Measurements from ENCODE around the gene FOXO1. TPM values are rescaled to one million over a fixed set of nuclear protein-coding genes. Genes with fewer than 3 reads are reported as not detected.

FOXO1 gene
- polyA plus RNA-seq, 2 donors: 1.7 to 3.7 TPM

- Histone ChIP-seq H3K9me3 (ENCODE audit: control insufficient read depth in 2 of 2, insufficient read depth in 1 of 2, low read depth in 1 of 2, low read length in 1 of 2) (no peaks in the 10 kb centered on the region), H3K36me3 (ENCODE audit: control insufficient read depth in 2 of 2, insufficient read depth in 2 of 2, low read length in 1 of 2) (no peaks in the 10 kb centered on the region), H3K4me3 (ENCODE audit: low read depth in 1 of 2, low read length in 2 of 2) (no peak overlapping the region), H3K27me3 (ENCODE audit: control insufficient read depth in 1 of 2, insufficient read depth in 2 of 2, low read length in 2 of 2) (no peaks in the 10 kb centered on the region), H3K4me1 (ENCODE audit: control insufficient read depth in 2 of 2, insufficient read depth in 2 of 2, low read length in 1 of 2) (no peaks in the 10 kb centered on the region), H3K27ac (ENCODE audit: low read depth in 2 of 2, low read length in 1 of 2) (no peak overlapping the region)
- 86 to 88% methylated on average over 7 of the region's 7 CpGs for WGBS, 2 donors
These were observed 14.3 kb upstream of the FOXO1 start for GRCh38 chr13:40680659-40681323.

GRCh38 chr13:40679480-40679985 is 13.1 kb upstream of the FOXO1 start:
- H3K36me3 ChIP-seq (ENCODE audit: control insufficient read depth in 2 of 2, insufficient read depth in 2 of 2, low read length in 1 of 2): no peaks in the 10 kb centered on the region
- no peak overlapping the region for H3K27ac ChIP-seq (ENCODE audit: low read depth in 2 of 2, low read length in 1 of 2)
- H3K4me3 ChIP-seq (ENCODE audit: low read depth in 1 of 2, low read length in 2 of 2): no peak overlapping the region
- no peaks in the 10 kb centered on the region for H3K9me3 ChIP-seq (ENCODE audit: control insufficient read depth in 2 of 2, insufficient read depth in 1 of 2, low read depth in 1 of 2, low read length in 1 of 2)
- no peaks in the 10 kb centered on the region for H3K27me3 ChIP-seq (ENCODE audit: control insufficient read depth in 1 of 2, insufficient read depth in 2 of 2, low read length in 2 of 2)
- 92 to 94% methylated on average over 6 of the region's 6 CpGs for WGBS, 2 donors
- H3K4me1 ChIP-seq (ENCODE audit: control insufficient read depth in 2 of 2, insufficient read depth in 2 of 2, low read length in 1 of 2): no peaks in the 10 kb centered on the region

- H3K4me1 ChIP-seq (ENCODE audit: control insufficient read depth in 2 of 2, insufficient read depth in 2 of 2, low read length in 1 of 2): no peaks in the 10 kb centered on the region
- no peaks in the 10 kb centered on the region for H3K9me3 ChIP-seq (ENCODE audit: control insufficient read depth in 2 of 2, insufficient read depth in 1 of 2, low read depth in 1 of 2, low read length in 1 of 2)
- no peak overlapping the region for H3K27ac ChIP-seq (ENCODE audit: low read depth in 2 of 2, low read length in 1 of 2)
- WGBS, 2 donors: 43 to 50% methylated on average over 4 of the region's 4 CpGs
- no peaks in the 10 kb centered on the region for H3K27me3 ChIP-seq (ENCODE audit: control insufficient read depth in 1 of 2, insufficient read depth in 2 of 2, low read length in 2 of 2)
- no peaks in the 10 kb centered on the region for H3K36me3 ChIP-seq (ENCODE audit: control insufficient read depth in 2 of 2, insufficient read depth in 2 of 2, low read length in 1 of 2)
- no peak overlapping the region for H3K4me3 ChIP-seq (ENCODE audit: low read depth in 1 of 2, low read length in 2 of 2)
These were observed 10.6 kb upstream of the FOXO1 start for GRCh38 chr13:40677064-40677463.

GRCh38 chr13:40676007-40676406 is 9.6 kb upstream of the FOXO1 start:
- H3K4me1 ChIP-seq (ENCODE audit: control insufficient read depth in 2 of 2, insufficient read depth in 2 of 2, low read length in 1 of 2): no peaks in the 10 kb centered on the region
- no peak overlapping the region for H3K27ac ChIP-seq (ENCODE audit: low read depth in 2 of 2, low read length in 1 of 2)
- H3K27me3 ChIP-seq (ENCODE audit: control insufficient read depth in 1 of 2, insufficient read depth in 2 of 2, low read length in 2 of 2): no peaks in the 10 kb centered on the region
- H3K4me3 ChIP-seq (ENCODE audit: low read depth in 1 of 2, low read length in 2 of 2): no peak overlapping the region
- no peaks in the 10 kb centered on the region for H3K36me3 ChIP-seq (ENCODE audit: control insufficient read depth in 2 of 2, insufficient read depth in 2 of 2, low read length in 1 of 2)
- no peaks in the 10 kb centered on the region for H3K9me3 ChIP-seq (ENCODE audit: control insufficient read depth in 2 of 2, insufficient read depth in 1 of 2, low read depth in 1 of 2, low read length in 1 of 2)
- WGBS, 2 donors: 74 to 80% methylated on average over 2 of the region's 2 CpGs

- Histone ChIP-seq H3K9me3 (ENCODE audit: control insufficient read depth in 2 of 2, insufficient read depth in 1 of 2, low read depth in 1 of 2, low read length in 1 of 2) (no peaks in the 10 kb centered on the region), H3K27me3 (ENCODE audit: control insufficient read depth in 1 of 2, insufficient read depth in 2 of 2, low read length in 2 of 2) (no peaks in the 10 kb centered on the region), H3K4me1 (ENCODE audit: control insufficient read depth in 2 of 2, insufficient read depth in 2 of 2, low read length in 1 of 2) (no peaks in the 10 kb centered on the region), H3K27ac (ENCODE audit: low read depth in 2 of 2, low read length in 1 of 2) (no peak overlapping the region), H3K36me3 (ENCODE audit: control insufficient read depth in 2 of 2, insufficient read depth in 2 of 2, low read length in 1 of 2) (no peaks in the 10 kb centered on the region), H3K4me3 (ENCODE audit: low read depth in 1 of 2, low read length in 2 of 2) (no peak overlapping the region)
These were observed 7.0 kb upstream of the FOXO1 start for GRCh38 chr13:40673414-40673813.

- H3K36me3 ChIP-seq (ENCODE audit: control insufficient read depth in 2 of 2, insufficient read depth in 2 of 2, low read length in 1 of 2): no peaks in the 10 kb centered on the region
- no peaks in the 10 kb centered on the region for H3K4me1 ChIP-seq (ENCODE audit: control insufficient read depth in 2 of 2, insufficient read depth in 2 of 2, low read length in 1 of 2)
- H3K9me3 ChIP-seq (ENCODE audit: control insufficient read depth in 2 of 2, insufficient read depth in 1 of 2, low read depth in 1 of 2, low read length in 1 of 2): no peaks in the 10 kb centered on the region
- WGBS, 2 donors: 41 to 46% methylated on average over 4 of the region's 4 CpGs
- H3K27ac ChIP-seq (ENCODE audit: low read depth in 2 of 2, low read length in 1 of 2): no peak overlapping the region
- H3K27me3 ChIP-seq (ENCODE audit: control insufficient read depth in 1 of 2, insufficient read depth in 2 of 2, low read length in 2 of 2): no peaks in the 10 kb centered on the region
- H3K4me3 ChIP-seq (ENCODE audit: low read depth in 1 of 2, low read length in 2 of 2): no peak overlapping the region
These were observed 6.4 kb upstream of the FOXO1 start for GRCh38 chr13:40672765-40673397.

GRCh38 chr13:40671956-40672764 is 5.7 kb upstream of the FOXO1 start:
- no peaks in the 10 kb centered on the region for H3K9me3 ChIP-seq (ENCODE audit: control insufficient read depth in 2 of 2, insufficient read depth in 1 of 2, low read depth in 1 of 2, low read length in 1 of 2)
- H3K27ac ChIP-seq (ENCODE audit: low read depth in 2 of 2, low read length in 1 of 2): no peak overlapping the region
- H3K4me3 ChIP-seq (ENCODE audit: low read depth in 1 of 2, low read length in 2 of 2): no peak overlapping the region
- no peaks in the 10 kb centered on the region for H3K36me3 ChIP-seq (ENCODE audit: control insufficient read depth in 2 of 2, insufficient read depth in 2 of 2, low read length in 1 of 2)
- peaks cover 0 to 2% of the 10 kb centered on the region in 2 donors for H3K4me1 ChIP-seq (ENCODE audit: control insufficient read depth in 2 of 2, insufficient read depth in 2 of 2, low read length in 1 of 2)
- WGBS, 2 donors: 60 to 67% methylated on average over 1 of the region's 1 CpG
- H3K27me3 ChIP-seq (ENCODE audit: control insufficient read depth in 1 of 2, insufficient read depth in 2 of 2, low read length in 2 of 2): no peaks in the 10 kb centered on the region

GRCh38 chr13:40670307-40670706 is 3.9 kb upstream of the FOXO1 start:
- Histone ChIP-seq H3K27ac (ENCODE audit: low read depth in 2 of 2, low read length in 1 of 2) (no peak overlapping the region), H3K36me3 (ENCODE audit: control insufficient read depth in 2 of 2, insufficient read depth in 2 of 2, low read length in 1 of 2) (no peaks in the 10 kb centered on the region), H3K9me3 (ENCODE audit: control insufficient read depth in 2 of 2, insufficient read depth in 1 of 2, low read depth in 1 of 2, low read length in 1 of 2) (no peaks in the 10 kb centered on the region), H3K27me3 (ENCODE audit: control insufficient read depth in 1 of 2, insufficient read depth in 2 of 2, low read length in 2 of 2) (no peaks in the 10 kb centered on the region), H3K4me1 (ENCODE audit: control insufficient read depth in 2 of 2, insufficient read depth in 2 of 2, low read length in 1 of 2) (peaks cover 0 to 2% of the 10 kb centered on the region in 2 donors), H3K4me3 (ENCODE audit: low read depth in 1 of 2, low read length in 2 of 2) (no peak overlapping the region)
- WGBS, 2 donors: 87 to 88% methylated on average over 2 of the region's 2 CpGs

GRCh38 chr13:40668335-40668734 is 1.9 kb upstream of the FOXO1 start:
- H3K27me3 ChIP-seq (ENCODE audit: control insufficient read depth in 1 of 2, insufficient read depth in 2 of 2, low read length in 2 of 2): no peaks in the 10 kb centered on the region
- no peak overlapping the region for H3K4me3 ChIP-seq (ENCODE audit: low read depth in 1 of 2, low read length in 2 of 2)
- peaks cover 0 to 2% of the 10 kb centered on the region in 2 donors for H3K4me1 ChIP-seq (ENCODE audit: control insufficient read depth in 2 of 2, insufficient read depth in 2 of 2, low read length in 1 of 2)
- H3K9me3 ChIP-seq (ENCODE audit: control insufficient read depth in 2 of 2, insufficient read depth in 1 of 2, low read depth in 1 of 2, low read length in 1 of 2): no peaks in the 10 kb centered on the region
- H3K27ac ChIP-seq (ENCODE audit: low read depth in 2 of 2, low read length in 1 of 2): no peak overlapping the region
- WGBS, 2 donors: 22 to 35% methylated on average over 11 of the region's 11 CpGs
- no peaks in the 10 kb centered on the region for H3K36me3 ChIP-seq (ENCODE audit: control insufficient read depth in 2 of 2, insufficient read depth in 2 of 2, low read length in 1 of 2)

All from esophagus (tissue), 2 donors.